HG03025 (cell line): Measurements from ENCODE around the gene MAGEB17.

Experiments
- ATAC-seq: cut with Tn5 transposase; IDR thresholded peaks from one replicate; pipeline ENCODE4 v1.9.1; 2021; ENCODE audit warnings: mild to moderate bottlenecking, moderate library complexity; ENCODE audit not compliant: unreplicated experiment, low FRiP score

Gene MAGEB17

GRCh38 chrX:16205840-16206239 is 38.6 kb downstream of the MAGEB17 start:
- no peak for ATAC-seq

- no peak for ATAC-seq
Measured at GRCh38 chrX:16207634-16208033, 40.4 kb downstream of the MAGEB17 start.

- no peak for ATAC-seq
Measured at GRCh38 chrX:16208601-16209000, 41.3 kb downstream of the MAGEB17 start.

GRCh38 chrX:16210061-16210460 is 42.8 kb downstream of the MAGEB17 start:
- no peak for ATAC-seq

GRCh38 chrX:16212024-16212423 is 44.7 kb downstream of the MAGEB17 start:
- no peak for ATAC-seq

GRCh38 chrX:16212436-16212835 is 45.2 kb downstream of the MAGEB17 start:
- ATAC-seq = no peak

- no peak for ATAC-seq
Measured at GRCh38 chrX:16213961-16214360, 46.7 kb downstream of the MAGEB17 start.

GRCh38 chrX:16215660-16216059 is 48.4 kb downstream of the MAGEB17 start:
- ATAC-seq = no peak
